HepG2 (cell line): ENCODE results near the gene CCDC157. TPM values are rescaled to one million over a fixed set of nuclear protein-coding genes. Genes with fewer than 3 reads are reported as not detected.

ENCODE experiments used
- CHD4 ChIP-seq: fragments of 200-600 bp; sonication (generic); IDR thresholded peaks from 2 replicates; pipeline ENCODE4 v1.7.0; 2017; ENCODE audit warnings: mild to moderate bottlenecking, low read length, borderline replicate concordance
- ETV5 ChIP-seq: IDR thresholded peaks from 2 replicates; pipeline ENCODE4 v1.6.1; 2018; ENCODE audit warnings: missing biosample characterization, missing genetic modification reagents, inconsistent platforms, borderline replicate concordance
- JUND ChIP-seq: sonication (generic); formaldehyde crosslinking; IDR thresholded peaks from 2 replicates; pipeline ENCODE4 v1.8.0; 2022; ENCODE audit warnings: mild to moderate bottlenecking, missing genetic modification reagents
- NFIB ChIP-seq: sonication (generic); formaldehyde crosslinking; IDR thresholded peaks from 2 replicates; pipeline ENCODE4 v1.9.0; 2021; ENCODE audit warnings: missing genetic modification reagents, mild to moderate bottlenecking, borderline replicate concordance
- ONECUT2 ChIP-seq: sonication (generic); formaldehyde crosslinking; IDR thresholded peaks from 2 replicates; pipeline ENCODE4 v1.4.0; 2020; ENCODE audit warnings: missing genetic modification reagents
- SRSF1 ChIP-seq: fragments of 200-400 bp; formaldehyde crosslinking; optimal IDR thresholded peaks from 2 replicates; pipeline ENCODE3; 2017; ENCODE audit warnings: mild to moderate bottlenecking, low read depth, low read length, moderate library complexity
- TOPORS ChIP-seq: sonication (generic); formaldehyde crosslinking; IDR thresholded peaks from 2 replicates; pipeline ENCODE4 v1.8.0; 2023; ENCODE audit warnings: mild to moderate bottlenecking, missing genetic modification reagents
- ZC3H13 ChIP-seq: sonication (generic); formaldehyde crosslinking; IDR thresholded peaks from 2 replicates; pipeline ENCODE4 v1.8.1; 2023; ENCODE audit warnings: mild to moderate bottlenecking, missing genetic modification reagents, moderate library complexity
- ZFYVE20 ChIP-seq: sonication (generic); formaldehyde crosslinking; IDR thresholded peaks from 2 replicates; pipeline ENCODE4 v1.8.0; 2023; ENCODE audit warnings: low read depth, mild to moderate bottlenecking, moderate library complexity, missing genetic modification reagents, borderline replicate concordance
- ZNF232 ChIP-seq: sonication (generic); formaldehyde crosslinking; IDR thresholded peaks from 2 replicates; pipeline ENCODE4 v1.4.0; 2020; ENCODE audit warnings: missing genetic modification reagents, borderline replicate concordance
- ZNF33A ChIP-seq: sonication (generic); formaldehyde crosslinking; IDR thresholded peaks from 2 replicates; pipeline ENCODE4 v1.5.1; 2020; ENCODE audit warnings: missing genetic modification reagents, mild to moderate bottlenecking, moderate library complexity, borderline replicate concordance
- ZNF441 ChIP-seq: sonication (generic); formaldehyde crosslinking; IDR thresholded peaks from 2 replicates; pipeline ENCODE4 v1.7.0; 2021; ENCODE audit warnings: missing genetic modification reagents, borderline replicate concordance
- ZNF557 ChIP-seq: sonication (generic); formaldehyde crosslinking; IDR thresholded peaks from 2 replicates; pipeline ENCODE4 v1.4.0; 2020; ENCODE audit warnings: missing genetic modification reagents
- ZNF567 ChIP-seq: sonication (generic); formaldehyde crosslinking; IDR thresholded peaks from 2 replicates; pipeline ENCODE4 v1.8.1; 2023; ENCODE audit warnings: mild to moderate bottlenecking, missing genetic modification reagents, borderline replicate concordance
- ZNF605 ChIP-seq: sonication (generic); formaldehyde crosslinking; IDR thresholded peaks from 2 replicates; pipeline ENCODE4 v1.8.0; 2022; ENCODE audit warnings: mild to moderate bottlenecking, missing genetic modification reagents
- polyA plus RNA-seq, 8 experiments: library from polyadenylated mRNA; depleted of rRNA in 3 of 8; stranded (reverse) in 7 of 8; unstranded in 1 of 8; fragments of >200 nt; fragmentation: Illumina TruSeq in 4 of 8; extraction: Trizol in 4 of 8; gene quantifications; 2 replicates each; pipeline versions ENCODE4 v1.2.1 to v1.2.3, GENCODE V29; 2011 to 2016; ENCODE audit warnings: low read depth in 4 of 8, missing spikeins in 1 of 8, mixed read lengths in 1 of 8; ENCODE audit not compliant: insufficient read depth in 1 of 8
- total RNA-seq, 5 experiments: library from RNA; depleted of rRNA; stranded (reverse); fragments of >200 nt; fragmentation: Illumina TruSeq; extraction: Trizol; gene quantifications; 2 replicates each; pipeline ENCODE4 v1.2.3, GENCODE V29; 2016; ENCODE audit warnings: low read depth in 1 of 5
- TF ChIP-seq, protein P1 (sequence below): sonication (generic); formaldehyde crosslinking; IDR thresholded peaks from 2 replicates; pipeline ENCODE4 v1.4.0; 2020; ENCODE audit warnings: missing genetic modification reagents, borderline replicate concordance
- TF ChIP-seq, protein P2 (sequence below), 2 experiments: sonication (generic) in 1 of 2; formaldehyde crosslinking in 1 of 2; IDR thresholded peaks; 2 replicates each; pipeline versions ENCODE4 v1.5.1 to v1.6.1; 2011 to 2020; ENCODE audit warnings: borderline replicate concordance in 1 of 2, low read depth in 1 of 2, low read length in 1 of 2, mild to moderate bottlenecking in 1 of 2, missing genetic modification reagents in 1 of 2, moderate library complexity in 1 of 2
- TF ChIP-seq, protein P3 (sequence below): sonication (generic); formaldehyde crosslinking; conservative IDR thresholded peaks from 2 replicates; pipeline ENCODE4 v1.4.0; 2020; ENCODE audit warnings: mild to moderate bottlenecking, missing genetic modification reagents, moderate library complexity
- TF ChIP-seq, protein P4 (sequence below): sonication (generic); formaldehyde crosslinking; IDR thresholded peaks from 2 replicates; pipeline ENCODE4 v1.5.0; 2020; ENCODE audit warnings: missing genetic modification reagents

The CCDC157 gene
- total and polyA plus RNA-seq, 2 of the 13 experiments (the other 11 are each of a cell fraction or from before 2014, with no cell fraction given), result 1.4 to 1.6 TPM

DNA sequence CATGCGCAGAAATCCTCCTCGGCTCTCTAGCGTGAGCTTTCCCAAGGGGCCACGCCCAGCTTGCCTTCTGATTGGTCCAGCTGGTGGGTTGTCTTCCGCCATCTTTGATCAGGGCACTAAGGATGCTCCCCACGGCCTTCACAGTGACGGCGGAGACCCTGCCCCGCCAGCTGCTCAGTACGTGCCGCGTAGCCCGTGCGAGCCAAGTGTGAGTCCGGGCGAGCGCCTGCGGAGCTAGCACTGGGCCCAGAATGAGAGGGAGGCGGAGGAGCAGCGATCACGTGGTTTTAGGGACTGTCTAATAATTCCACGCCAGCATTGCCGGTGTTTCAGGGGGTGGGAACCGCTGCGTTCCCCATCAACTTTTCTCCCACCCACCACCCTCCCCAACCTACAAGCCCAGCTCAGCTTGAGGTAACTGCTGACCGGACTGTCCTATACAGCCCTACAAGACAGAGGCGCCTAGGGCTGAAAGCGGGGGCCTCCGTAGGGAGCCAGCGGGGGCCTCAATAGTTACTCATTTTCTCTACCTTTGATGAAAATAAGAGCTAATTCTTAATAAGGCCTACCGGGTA lies 67.2 kb downstream of the CCDC157 start (continued):
- TF ChIP-seq, protein P1, sequence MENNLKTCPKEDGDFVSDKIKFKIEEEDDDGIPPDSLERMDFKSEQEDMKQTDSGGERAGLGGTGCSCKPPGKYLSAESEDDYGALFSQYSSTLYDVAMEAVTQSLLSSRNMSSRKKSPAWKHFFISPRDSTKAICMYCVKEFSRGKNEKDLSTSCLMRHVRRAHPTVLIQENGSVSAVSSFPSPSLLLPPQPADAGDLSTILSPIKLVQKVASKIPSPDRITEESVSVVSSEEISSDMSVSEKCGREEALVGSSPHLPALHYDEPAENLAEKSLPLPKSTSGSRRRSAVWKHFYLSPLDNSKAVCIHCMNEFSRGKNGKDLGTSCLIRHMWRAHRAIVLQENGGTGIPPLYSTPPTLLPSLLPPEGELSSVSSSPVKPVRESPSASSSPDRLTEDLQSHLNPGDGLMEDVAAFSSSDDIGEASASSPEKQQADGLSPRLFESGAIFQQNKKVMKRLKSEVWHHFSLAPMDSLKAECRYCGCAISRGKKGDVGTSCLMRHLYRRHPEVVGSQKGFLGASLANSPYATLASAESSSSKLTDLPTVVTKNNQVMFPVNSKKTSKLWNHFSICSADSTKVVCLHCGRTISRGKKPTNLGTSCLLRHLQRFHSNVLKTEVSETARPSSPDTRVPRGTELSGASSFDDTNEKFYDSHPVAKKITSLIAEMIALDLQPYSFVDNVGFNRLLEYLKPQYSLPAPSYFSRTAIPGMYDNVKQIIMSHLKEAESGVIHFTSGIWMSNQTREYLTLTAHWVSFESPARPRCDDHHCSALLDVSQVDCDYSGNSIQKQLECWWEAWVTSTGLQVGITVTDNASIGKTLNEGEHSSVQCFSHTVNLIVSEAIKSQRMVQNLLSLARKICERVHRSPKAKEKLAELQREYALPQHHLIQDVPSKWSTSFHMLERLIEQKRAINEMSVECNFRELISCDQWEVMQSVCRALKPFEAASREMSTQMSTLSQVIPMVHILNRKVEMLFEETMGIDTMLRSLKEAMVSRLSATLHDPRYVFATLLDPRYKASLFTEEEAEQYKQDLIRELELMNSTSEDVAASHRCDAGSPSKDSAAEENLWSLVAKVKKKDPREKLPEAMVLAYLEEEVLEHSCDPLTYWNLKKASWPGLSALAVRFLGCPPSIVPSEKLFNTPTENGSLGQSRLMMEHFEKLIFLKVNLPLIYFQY (CRISPR knock-in tag), result peak; percentile 93; the same call in 1 of the 2 replicates
- TF ChIP-seq ZNF232, result no peak
- TF ChIP-seq ZNF557 (CRISPR knock-in tag), result no peak
- no peak for TF ChIP-seq TOPORS (CRISPR knock-in tag)
- TF ChIP-seq SRSF1, result no peak
- no peak for TF ChIP-seq ZNF33A
- TF ChIP-seq, protein P2, sequence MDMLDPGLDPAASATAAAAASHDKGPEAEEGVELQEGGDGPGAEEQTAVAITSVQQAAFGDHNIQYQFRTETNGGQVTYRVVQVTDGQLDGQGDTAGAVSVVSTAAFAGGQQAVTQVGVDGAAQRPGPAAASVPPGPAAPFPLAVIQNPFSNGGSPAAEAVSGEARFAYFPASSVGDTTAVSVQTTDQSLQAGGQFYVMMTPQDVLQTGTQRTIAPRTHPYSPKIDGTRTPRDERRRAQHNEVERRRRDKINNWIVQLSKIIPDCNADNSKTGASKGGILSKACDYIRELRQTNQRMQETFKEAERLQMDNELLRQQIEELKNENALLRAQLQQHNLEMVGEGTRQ (IDR thresholded peaks at IDR 0.05; ENCODE audit: low read depth, low read length), result peak; percentile 89
- TF ChIP-seq, protein P2 (CRISPR knock-in tag; IDR thresholded peaks at IDR 0.05; ENCODE audit: borderline replicate concordance), result peak; percentile 94
- no peak for TF ChIP-seq JUND (CRISPR knock-in tag)
- TF ChIP-seq, protein P3, sequence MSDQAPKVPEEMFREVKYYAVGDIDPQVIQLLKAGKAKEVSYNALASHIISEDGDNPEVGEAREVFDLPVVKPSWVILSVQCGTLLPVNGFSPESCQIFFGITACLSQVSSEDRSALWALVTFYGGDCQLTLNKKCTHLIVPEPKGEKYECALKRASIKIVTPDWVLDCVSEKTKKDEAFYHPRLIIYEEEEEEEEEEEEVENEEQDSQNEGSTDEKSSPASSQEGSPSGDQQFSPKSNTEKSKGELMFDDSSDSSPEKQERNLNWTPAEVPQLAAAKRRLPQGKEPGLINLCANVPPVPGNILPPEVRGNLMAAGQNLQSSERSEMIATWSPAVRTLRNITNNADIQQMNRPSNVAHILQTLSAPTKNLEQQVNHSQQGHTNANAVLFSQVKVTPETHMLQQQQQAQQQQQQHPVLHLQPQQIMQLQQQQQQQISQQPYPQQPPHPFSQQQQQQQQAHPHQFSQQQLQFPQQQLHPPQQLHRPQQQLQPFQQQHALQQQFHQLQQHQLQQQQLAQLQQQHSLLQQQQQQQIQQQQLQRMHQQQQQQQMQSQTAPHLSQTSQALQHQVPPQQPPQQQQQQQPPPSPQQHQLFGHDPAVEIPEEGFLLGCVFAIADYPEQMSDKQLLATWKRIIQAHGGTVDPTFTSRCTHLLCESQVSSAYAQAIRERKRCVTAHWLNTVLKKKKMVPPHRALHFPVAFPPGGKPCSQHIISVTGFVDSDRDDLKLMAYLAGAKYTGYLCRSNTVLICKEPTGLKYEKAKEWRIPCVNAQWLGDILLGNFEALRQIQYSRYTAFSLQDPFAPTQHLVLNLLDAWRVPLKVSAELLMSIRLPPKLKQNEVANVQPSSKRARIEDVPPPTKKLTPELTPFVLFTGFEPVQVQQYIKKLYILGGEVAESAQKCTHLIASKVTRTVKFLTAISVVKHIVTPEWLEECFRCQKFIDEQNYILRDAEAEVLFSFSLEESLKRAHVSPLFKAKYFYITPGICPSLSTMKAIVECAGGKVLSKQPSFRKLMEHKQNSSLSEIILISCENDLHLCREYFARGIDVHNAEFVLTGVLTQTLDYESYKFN, result peak; percentile 67
- TF ChIP-seq NFIB (CRISPR knock-in tag), result no peak
- TF ChIP-seq ZFYVE20, result no peak
- TF ChIP-seq ZNF567 (CRISPR knock-in tag), result no peak
- TF ChIP-seq, protein P4, sequence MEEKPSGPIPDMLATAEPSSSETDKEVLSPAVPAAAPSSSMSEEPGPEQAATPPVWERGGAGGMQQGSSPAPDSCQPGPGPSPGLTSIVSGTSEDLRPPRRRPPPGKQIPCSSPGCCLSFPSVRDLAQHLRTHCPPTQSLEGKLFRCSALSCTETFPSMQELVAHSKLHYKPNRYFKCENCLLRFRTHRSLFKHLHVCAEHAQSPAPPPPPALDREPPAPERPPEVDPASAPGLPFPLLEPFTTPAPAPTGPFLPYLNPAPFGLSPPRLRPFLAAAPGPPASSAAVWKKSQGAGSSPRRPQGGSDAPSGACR, result 0 out of 2 replicates have a peak, but pooled peaks have one; percentile 13
- no peak for TF ChIP-seq ONECUT2 (CRISPR knock-in tag)
- no peak; the same call in 1 of the 2 replicates for TF ChIP-seq ZC3H13 (CRISPR knock-in tag)
- no peak; the same call in 1 of the 2 replicates for TF ChIP-seq ETV5
- TF ChIP-seq CHD4, result no peak
- TF ChIP-seq ZNF605 (CRISPR knock-in tag), result no peak
- TF ChIP-seq ZNF441, result peak; percentile 31; the same call in 1 of the 2 replicates
